GM12878 (cell line): ENCODE measurements around the gene RASIP1.

ENCODE experiments used
- HDAC6 ChIP-seq: fragments of 200-600 bp; sonication (generic); IDR thresholded peaks from one replicate; pipeline ENCODE4 v1.8.0; 2017; ENCODE audit warnings: antibody characterized with exemption; ENCODE audit not compliant: unreplicated experiment
- JUND ChIP-seq: IDR thresholded peaks from 2 replicates; pipeline ENCODE4 v1.6.1; 2012; ENCODE audit warnings: low read depth, mild to moderate bottlenecking, low read length, improper control_type of control experiment, moderate library complexity

DNA sequence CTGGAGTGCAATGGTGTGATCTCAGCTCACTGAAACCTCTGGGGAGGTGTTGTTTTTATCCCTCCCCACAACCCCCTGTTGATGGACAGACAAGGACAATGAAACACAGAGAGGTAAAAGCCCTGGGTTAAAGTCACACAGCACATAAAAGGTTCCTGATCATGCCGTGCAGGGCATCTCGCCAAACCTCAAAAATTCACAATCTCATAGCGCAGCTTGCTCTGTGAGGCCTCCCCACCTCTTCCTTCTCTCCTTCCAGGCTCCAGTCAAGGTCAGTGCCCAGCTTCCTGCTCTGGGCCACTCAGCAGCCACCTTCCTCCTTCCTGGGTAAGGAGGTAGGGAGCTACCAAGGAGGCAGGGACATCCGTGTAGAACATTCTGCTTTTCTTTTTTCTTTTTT is 42.4 kb downstream of the RASIP1 start:
- TF ChIP-seq JUND (no peak), HDAC6 (no peak)
